AG10803 (cell line): Measurements from ENCODE around the gene RABAC1.
"Not testable (repeated sequence)": the region's sequence is repeated elsewhere in the genome, so short reads cannot be mapped to it uniquely, and the experiment has no call there.

ENCODE experiments used
- DNase-seq: peaks from one replicate; pipeline ENCODE4 v3.0.0; 2010; ENCODE audit warnings: low read depth
- H3K4me3 ChIP-seq: 2 replicates; pipeline ENCODE4 v1.5.1; 2011; ENCODE audit warnings: mild to moderate bottlenecking, low read length, control low read depth
- CTCF ChIP-seq: conservative IDR thresholded peaks from 2 replicates; pipeline ENCODE4 v1.5.1; 2011; ENCODE audit warnings: mild to moderate bottlenecking, low read length, control low read depth, inconsistent platforms

The RABAC1 gene

GRCh38 chr19:41993612-41994483 is 34.7 kb upstream of the RABAC1 start, which contains the start of gene ATP1A3:
ATP1A3 (minus strand) TSS chr19:41994230; CDS start chr19:41994076, 154 bp downstream.
- TF ChIP-seq CTCF = no peak
- peak; percentile 24 for DNase-seq
- H3K4me3 ChIP-seq = no peak within 1 kb of the TSS; the same call in 1 of the 2 replicates

DNA sequence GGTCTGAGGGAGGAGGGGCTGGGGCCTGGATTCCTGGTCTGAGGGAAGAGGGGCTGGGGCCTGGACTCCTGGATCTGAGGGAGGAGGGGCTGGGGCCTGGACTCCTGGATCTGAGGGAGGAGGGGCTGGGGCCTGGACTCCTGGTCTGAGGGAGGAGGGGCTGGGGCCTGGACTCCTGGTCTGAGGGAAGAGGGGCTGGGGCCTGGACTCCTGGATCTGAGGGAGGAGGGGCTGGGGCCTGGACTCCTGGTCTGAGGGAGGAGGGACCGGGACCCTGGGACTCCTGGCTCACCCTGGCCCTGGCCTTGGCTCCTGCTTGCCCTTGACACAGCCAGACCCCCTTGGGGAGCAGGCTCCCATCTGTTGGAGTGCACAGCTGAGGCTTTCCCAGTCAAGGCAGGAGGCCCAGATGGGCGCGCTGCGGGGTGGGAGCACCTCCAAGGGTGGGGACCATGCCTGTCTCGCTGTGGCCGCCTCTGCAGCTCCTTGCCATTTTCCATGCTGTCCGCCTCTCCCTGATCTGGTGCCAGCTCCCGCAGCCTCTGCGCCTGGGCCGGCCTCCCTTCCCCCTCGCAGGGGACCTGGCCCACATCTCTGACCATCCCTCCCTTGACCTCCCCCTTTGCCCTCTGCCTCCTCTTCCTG is 32.9 kb upstream of the RABAC1 start:
- H3K4me3 ChIP-seq = not testable (repeated sequence)

DNA sequence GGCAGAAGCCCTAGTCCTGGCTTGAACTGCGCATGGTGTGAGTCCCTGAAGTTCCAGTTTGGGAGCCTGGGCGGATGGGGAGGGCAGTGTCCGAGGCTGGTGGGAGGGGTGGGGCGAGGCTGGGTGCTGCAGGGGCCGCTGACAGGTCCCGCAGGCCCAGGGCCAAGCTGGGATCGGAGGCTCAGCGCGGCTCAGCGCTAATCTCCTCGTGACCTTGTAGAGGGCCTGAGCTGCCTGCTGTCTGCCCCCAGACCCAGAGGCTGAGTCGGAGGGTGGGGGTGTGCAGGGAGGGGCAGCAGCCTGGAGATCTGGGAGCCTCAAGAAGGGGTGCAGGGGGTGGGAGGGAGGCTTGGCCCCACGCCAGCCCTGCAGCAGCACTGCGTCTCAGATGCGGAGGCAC is 31.9 kb upstream of the RABAC1 start:
- H3K4me3 ChIP-seq = no peak overlapping the region
- no peak for DNase-seq
- TF ChIP-seq CTCF = no peak

More for the DNA sequence above, 32.9 kb upstream of the RABAC1 start:
- DNase-seq = not testable (repeated sequence)

GRCh38 chr19:41990615-41991014 is 31.5 kb upstream of the RABAC1 start:
- DNase-seq = no peak
- H3K4me3 ChIP-seq = no peak overlapping the region
- no peak for TF ChIP-seq CTCF

DNA sequence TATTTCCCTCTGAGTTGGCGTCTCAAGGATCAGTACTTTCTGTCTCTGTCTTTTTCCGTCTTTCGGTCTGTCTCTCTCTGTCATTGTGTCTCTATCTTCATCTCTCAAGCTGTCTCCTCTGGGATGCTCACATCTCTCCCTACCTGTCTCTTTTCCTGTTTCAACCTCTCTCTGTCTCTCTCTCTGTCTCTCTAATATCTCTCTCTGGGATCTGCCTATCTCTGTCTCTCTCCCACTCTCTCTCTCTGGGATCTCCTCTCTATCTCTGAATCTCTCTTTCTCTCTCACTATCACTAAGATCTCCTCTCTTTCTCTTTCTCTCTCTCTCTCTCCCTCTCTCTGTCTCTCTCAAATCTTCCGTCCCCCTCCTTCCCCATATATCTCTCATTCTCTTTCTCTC is 30.9 kb upstream of the RABAC1 start:
- H3K4me3 ChIP-seq = no peak overlapping the region
- no peak for DNase-seq
- no peak for TF ChIP-seq CTCF

DNA sequence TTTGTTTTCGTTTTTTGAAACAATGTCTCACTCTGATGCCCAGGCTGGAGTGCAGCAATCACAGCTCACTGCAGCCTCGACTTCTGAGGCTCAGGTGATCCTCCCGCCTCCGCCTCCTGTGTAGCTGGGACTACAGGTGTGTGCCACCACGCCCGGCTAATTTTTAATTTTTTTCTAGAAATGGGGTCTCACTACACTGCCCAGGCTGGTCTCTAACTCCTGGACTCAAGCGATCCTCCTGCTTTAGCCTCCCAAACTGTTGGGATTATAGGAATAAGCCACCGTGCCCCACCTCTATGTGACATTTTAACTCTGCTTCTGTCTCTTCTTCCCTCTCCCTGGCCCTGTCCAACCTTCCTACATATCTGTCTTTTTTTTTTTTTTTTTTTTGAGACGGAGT is 29.8 kb upstream of the RABAC1 start:
- H3K4me3 ChIP-seq = no peak overlapping the region
- no peak for DNase-seq
- TF ChIP-seq CTCF = no peak

DNA sequence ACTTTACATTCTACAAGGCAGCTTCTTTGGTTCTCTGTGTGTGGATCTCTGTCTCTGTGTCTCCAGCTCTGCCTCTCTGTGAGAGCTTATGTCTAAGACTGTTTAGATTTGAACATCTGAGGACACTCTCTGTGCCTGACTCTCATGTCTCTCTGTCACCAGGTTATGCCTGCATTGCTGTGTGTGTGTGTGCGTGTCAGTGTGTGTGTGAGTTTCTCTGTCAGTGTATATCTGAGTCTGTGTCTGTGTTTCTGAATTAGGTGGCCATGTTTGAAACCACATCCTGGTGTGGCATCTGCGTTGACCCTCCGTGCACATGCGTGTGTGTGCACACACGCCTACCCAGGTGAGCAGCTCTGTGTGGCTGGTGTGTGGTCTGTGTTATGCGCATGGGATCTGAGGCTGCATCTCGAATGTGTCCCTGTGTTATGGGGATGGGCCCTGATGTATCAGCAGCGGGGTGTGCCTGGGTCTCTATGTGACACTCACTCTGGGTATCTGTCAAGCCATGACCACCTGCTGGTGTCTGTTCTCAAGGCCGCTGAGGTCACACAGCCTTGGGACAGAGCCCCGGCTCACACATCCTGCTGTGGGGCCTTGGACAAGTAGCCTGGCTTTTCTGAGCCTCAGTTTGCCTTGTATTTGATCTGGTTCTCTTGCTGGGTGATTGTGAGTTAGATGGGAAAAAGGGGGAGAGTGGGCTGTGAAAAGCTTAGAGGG is 28.2 kb upstream of the RABAC1 start:
- DNase-seq = no peak
- TF ChIP-seq CTCF = no peak
- no peak overlapping the region for H3K4me3 ChIP-seq
